DMS79 treated with DMSO at 0.1 percent for 48 hours (cell line): Measurements from ENCODE around the gene FAM234B.
"Not testable (repeated sequence)": the region's sequence is repeated elsewhere in the genome, so short reads cannot be mapped to it uniquely, and the experiment has no call there.

Experiments used
- DNase-seq: peaks from one replicate; lab custom pipeline; 2025; lab: John Stamatoyannopoulos, UW

Gene FAM234B

DNA sequence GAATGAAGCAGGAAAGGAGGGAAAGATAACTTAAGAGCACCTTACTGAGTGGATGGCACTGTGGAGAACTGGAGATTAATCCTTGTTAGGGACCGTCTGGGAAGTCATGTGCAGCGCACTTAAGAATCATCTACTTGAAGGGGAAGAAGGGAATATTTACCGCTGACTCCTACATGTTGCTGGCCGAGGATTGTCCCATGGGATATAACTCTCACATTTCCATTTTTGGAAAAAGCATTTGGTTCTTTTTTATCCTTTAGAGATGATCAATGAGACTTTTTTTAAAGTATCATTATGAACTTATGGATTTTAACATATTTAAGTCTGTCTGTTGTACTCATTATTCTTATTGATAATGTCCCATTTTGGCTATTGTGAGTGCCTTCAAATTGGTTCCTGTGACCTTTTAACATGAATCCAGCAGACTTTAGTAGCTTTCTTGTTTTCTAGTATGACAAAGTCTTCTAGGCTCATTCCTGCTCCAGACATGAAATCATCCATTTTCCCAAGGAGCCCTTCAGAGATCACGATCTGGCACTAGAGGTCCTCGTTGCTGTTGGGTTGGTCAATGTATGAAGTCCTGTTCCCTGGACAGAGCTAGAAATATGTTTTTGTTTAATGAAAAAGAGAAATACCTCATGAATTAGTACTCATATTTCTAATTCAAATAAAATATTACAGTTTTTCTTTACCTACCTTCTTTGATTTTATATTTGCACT, 20.2 kb upstream of the FAM234B start:
- peak; percentile 27 for DNase-seq

DNA sequence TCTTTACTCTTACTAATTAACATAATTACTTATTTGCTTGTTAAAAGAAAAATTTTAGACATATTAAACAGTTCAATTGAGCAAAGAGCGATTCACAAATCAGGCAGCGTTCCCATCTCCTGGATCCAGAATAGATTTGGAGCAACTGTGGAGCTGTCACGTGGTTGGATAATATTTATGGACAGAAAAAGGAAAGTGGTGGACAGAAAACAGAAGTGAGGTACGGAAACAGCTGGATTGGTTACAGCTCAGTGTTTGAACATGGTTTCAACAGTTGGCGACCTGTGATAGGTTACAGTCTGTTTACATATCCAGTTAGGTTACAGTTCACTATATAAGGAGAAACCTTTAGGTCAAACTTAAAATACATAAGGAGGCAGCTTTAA, 19.7 kb upstream of the FAM234B start:
- DNase-seq: no peak

DNA sequence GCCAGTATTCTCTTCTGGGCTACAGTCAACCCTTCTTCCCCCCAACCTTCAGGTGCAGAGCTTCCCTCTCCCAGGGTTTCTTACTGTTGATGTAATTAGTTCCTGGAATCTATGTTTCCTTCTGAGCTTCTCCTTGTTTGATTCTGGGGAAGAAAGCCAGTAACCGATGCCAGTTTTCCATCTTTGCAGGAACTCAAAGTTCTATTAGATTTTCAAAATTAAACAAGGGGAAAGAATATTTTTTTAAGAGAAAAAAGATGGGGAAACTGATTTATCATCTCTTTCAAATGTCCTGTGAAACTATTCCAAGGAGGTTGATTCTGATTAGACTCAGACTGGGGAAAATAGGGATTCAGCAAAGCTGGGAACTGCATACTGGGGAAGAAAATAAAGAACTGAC, 17.9 kb upstream of the FAM234B start:
- no peak for DNase-seq

DNA sequence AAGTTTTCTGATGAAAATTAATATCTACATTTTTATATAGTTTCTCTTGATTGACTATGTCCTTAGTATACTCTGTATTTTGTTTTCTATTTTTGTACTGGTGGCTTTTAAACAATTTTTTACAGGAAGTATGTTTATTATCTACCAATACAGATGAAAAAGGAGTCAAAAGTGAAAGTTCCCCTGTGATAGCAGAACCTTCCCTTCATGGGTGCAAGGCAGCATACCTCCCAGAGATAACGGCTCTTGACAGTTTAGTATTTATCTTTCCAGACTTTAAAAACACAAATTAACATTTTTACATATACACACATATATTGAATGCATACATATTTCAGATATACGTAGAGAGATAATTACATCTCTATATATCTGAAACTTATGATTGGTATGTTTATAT, 17.1 kb upstream of the FAM234B start:
- no peak for DNase-seq

DNA sequence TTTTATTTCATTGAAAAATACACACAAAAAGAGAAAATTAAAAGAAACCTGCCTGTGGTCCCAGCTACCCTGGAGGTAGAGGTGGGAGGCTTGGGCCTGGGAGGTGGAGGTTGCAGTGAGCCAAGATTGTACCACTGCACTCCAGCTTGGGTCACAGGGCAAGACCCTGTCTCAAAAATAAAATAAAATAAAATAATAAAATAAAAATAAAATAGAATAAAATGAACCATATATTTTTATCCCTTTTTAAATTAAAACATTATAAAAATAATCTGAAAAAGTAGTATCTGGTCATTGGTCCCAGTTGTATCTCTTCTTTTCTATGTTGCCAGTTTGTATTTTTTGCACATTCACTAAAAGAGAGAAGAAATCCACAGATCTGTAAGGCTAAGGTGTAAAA, 16.7 kb upstream of the FAM234B start:
- DNase-seq: no peak

DNA sequence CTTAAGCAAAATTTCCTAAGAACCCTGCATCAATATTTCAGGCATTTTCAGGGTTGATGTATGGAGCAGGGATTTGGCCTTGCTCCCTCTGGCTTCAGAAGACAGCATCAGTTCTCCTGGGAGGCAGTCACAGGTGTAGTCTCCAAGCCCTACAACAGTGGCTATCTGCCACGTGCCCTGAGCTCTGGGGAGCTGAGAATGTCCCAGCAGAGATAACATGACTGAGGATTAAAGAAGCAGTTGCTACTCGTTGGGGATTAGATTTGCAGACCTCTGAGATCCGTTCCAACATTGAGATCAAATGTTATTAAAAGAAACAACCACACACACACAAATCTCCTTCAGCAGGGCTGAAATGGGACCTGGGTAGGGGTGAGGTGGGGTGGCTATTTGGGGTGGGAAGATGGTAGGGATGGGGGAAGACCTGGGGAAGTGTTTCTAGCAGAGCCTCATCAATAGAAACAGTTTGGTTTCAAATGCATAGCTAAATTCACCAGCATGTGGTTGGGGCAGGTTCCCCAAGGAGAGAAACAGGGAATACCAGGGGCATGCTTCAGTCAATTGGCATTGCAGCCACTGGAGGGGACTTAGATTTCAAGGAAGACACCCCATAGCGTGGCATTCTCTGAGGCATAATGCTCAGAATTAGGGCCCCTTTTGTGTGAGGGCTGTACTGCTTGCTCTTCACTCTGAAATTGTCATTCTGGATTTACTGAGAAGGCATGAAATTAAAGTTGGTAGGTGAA, 15.2 kb upstream of the FAM234B start:
- no peak for DNase-seq

DNA sequence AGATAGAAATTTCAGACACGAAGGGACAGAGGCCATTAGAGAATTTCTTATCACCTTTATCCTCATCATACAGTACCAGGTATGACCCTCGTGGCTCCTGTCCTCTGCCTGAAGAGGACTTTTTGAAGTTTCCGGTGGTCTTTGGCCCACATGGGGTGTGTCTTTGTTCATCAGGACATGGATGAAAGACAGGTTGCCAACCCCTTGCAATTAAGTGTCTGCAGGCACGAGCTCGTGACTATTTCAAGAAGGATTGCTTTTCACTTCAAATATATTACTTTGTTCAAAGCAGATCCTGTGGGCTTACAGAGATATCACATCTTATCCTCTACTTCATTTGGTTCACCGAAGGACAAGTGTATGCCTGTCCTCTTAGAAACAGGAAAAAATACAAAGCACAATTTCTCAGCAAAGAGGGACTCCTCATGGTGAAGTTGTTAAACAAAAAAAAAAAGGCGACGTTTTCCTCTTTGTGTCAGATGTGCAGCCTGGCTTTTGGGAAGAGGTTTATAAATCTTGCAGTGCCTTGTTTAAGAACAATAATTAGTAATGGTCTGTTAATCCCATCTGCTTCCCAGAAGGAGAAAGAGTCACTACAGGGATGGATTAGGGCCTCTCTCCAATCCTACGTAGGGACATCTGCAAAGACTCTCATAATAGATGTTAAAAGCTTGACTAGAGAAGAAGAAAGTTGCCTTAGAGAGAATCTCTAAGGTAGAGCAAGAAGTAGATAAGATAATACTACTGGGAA, 13.5 kb upstream of the FAM234B start:
- DNase-seq: peak; percentile 78

DNA sequence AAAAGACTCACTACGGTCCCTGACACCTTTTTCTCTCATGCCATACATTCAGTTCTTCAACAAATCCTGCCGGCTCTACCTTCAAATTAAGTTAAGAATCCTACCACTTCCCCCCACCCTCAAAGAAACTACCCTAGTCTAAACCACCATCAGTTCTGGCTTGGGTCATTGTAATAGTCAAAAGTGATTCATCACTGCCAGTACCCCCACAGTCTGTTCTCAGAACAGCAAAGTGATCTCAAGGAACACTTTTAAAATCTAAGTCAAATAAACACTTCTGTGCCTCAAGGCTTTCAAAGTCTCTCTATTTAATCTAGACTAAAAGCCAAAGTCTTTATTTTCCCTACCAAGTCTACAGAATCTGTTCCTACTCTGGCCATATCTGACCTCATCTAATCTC, 12.0 kb upstream of the FAM234B start:
- DNase-seq: no peak

DNA sequence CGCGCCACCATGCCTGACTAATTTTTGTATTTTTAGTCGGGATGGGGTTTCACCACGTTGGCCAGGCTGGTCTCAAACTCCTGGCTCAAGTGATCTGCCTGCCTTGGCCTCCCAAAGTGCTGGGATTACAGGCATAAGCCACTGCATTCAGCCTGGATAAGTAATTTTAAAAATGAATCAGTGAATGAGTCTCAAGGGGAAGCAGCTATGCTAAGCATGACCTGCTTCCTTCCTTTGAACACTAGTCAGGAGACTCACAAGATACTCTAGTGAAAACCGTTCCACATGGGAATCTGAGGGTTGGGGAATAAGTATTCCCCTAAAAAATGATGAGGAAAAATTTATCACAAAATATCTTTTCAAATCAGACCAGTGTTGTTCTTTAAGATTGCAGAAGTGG, 10.7 kb upstream of the FAM234B start:
- DNase-seq: no peak

DNA sequence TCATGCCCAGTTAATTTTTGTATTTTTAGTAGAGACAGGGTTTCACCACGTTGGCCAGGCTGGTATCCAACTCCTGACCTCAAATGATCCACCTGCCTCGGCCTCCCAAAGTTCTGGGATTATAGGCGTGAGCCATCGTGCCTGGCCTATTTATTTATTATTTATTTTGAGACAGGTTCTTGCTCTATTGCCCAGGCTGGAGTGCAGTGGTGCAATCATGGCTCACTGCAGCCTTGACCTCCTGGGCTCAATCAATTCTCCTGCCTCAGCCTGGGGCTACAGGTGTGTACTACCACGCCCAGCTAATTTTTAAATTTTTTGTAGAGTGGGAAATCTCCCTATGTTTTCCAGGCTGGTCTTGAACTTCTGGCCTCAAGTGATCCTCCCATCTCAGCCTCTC, 8.8 kb upstream of the FAM234B start:
- DNase-seq: not testable (repeated sequence)

DNA sequence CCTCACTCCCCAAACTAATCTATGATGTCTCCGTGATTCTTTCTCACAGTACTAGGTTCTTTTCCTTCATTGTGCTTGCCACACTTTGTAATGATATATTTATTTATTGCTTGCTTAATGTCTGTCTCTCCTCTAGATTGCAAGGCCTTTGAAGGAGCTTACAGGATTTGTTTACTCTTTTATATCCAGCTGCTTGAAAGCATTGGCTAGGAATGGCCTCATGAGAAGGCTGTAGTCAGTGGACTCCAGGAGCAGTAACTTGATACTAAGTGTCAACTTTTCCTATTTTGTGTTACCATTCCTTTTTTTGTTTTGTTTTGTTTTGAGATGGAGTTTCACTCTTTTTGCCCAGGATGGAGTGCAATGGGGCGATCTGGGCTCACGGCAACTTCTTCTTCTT, 7.3 kb upstream of the FAM234B start:
- no peak for DNase-seq

DNA sequence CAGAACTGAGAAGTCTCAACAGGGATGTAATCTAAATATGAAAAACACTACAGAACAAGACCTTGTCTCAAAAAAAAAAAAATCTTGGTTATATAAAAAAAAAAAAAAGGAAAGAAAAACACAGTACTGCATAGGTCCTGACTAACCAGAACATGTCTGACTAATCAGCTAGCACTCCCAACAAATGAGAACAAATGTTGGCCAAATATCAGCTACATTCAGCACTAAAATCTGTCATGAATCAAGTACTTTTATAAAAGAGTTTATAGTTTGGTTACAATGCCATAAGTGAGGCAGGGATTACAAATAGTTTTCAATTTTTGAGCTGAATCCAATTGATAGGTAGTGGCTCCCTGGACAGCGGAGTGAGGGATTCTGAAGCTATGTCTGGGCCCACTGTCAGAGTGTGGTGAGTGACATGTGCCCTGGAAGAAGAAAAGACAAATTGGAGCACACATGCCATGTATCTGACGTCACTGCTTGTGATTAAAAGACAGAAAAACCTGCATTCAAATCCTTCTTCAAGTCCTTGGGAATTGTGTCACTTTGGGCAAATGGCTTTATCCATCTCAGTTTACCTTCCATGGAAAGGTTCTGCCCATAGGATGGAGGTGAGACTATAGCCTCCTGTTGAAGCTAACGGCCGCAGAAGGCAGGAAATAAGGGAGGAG, 5.6 kb upstream of the FAM234B start:
- no peak for DNase-seq

DNA sequence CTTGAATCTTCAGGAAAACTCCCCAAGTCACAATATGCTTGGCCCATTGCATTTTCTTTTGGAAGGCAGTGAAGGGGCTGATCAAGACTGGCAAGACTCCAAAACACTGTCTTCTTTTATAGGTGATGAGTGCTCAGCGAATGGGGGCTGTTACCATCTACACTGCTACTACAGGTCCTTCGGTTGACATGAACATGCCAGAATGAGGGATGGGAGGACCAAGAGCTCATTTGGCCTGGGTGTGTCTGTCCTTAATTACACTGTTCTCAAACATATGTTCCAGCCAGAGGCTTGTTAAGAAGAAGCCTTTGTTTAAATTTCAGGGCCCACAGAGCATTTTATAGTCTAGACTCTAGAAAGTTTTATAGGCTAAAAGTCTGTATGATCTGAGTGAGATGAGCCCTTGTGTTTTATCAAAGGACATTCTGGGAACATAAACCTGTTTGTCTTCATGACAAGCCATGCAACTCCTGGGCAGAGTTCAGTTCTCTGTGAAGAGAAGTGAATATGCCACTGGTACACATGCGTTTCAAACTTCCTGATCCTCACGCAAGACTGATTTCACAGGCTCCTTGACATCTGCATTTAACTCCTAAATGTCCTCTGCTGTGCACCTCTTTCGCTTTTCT, 4.7 kb upstream of the FAM234B start:
- peak; percentile 51 for DNase-seq

DNA sequence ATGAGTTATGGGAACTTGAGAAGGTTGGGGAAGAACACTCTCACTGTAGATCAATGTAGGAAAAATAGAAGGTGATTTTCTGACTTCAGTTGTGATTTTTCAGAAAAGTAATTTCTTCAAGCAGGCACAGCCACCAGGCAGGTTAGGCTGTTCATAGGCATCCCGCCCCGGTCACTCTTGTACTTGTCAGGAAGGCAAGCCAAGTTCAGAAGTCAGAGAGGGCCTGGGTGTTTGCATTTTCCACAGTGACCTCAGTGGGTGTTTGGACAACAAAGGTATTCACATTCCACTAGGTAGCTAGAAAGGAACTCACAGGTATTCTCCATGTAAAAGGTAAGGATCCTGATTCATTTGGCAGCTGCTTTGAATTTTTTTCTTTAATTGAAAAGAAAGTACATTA, 3.0 kb upstream of the FAM234B start:
- no peak for DNase-seq

DNA sequence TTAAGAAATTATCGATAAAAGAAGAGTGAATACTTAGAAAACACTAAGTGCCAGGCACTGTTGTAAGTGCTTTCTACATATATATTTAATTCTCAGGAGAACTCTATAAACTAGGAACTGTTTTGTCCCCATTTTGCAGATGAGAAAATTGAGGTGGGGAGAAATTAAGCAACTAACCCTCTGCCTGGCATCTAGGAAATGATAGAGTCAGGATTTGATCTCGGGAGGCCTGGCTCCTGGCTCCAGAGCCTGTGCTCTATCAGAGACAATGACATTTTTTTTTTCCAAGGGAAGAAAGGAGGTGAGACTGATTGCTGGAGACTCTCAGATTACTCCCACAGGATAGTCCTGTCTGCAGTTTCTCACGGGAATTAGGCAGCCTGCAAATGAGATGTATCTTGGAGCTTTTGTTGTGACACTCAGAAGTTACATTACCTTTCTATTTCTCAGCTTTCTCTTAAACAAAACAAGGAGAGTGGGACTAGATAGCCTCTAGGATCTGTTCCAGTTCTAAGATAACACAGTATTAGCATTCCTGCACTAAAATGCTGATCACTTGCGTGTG, 1.4 kb upstream of the FAM234B start:
- DNase-seq: no peak

DNA sequence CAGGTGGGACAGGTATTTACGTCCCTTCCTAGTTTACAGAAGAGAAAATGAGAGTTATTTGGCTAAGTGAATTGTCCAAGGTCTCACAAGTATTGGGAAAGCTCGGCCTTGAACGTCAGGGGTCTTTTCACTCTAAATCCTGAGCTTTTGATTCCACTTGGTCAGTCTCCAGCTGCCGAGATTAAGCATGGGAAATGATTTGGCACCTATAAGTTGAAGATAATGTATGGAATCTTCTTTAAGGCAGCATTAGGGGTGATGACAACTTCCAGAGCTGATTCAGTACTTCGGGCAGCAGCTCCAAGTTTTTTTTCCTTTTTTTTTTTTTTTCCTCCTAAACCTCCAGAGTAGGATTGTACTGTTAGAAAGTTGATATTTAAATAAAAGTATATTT, 722 bp downstream of the FAM234B start:
- no peak for DNase-seq

DNA sequence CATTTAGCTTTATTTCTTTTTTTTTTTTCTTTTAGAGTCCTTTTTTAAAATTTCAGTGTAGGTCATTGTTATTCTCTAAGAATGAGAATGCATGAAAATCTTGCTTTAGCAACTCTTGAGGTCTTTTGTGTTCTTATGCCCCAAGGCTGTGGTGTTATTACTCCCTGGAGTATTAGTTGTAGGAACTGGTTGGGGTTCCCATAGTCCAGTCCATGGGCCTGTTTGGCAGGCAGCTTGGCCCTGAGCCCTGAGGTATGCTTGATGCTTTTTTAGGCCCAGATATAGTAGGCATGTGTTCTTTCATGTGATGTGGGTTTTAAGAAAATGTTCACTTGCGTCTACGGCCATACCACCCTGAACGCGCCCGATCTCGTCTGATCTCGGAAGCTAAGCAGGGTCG, 1.6 kb downstream of the FAM234B start:
- DNase-seq: no peak

DNA sequence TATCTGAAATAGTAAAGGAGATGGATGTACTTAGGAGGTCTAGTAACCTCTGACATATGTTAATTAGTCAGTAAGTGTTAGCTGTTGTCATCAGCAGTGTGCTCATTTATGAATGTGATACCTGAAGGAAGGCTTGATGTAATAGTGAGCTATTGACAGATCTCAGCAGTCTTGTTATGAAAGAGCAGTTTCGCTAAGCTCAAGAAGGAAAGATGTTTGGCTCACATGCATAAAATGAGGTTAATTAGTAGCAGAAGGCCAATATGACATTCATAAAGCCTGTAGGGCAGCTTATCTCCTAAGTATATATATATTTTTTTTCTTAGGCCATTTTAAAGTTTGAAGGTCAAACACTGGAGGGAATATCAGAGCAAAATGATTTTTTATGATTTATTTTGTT, 2.8 kb downstream of the FAM234B start:
- DNase-seq: no peak

DNA sequence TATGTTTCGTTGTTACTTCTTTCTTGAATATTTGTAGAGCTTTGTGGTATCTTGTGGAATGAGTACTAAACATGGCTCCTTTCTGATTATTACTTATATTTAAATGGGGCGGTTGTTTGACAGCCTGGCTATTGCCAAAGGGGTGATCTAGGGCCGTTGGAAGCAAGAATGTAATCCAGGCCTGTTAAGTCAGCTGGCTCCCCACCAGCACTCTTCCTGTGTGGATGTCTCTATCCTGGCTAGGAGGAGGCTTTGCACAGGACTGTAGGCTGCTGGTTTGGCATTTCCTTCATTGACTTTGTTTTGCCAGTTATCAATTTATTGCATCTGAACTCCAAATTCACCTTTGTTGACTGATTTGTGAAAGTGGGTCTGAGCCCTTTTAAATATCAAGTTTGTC, 5.6 kb downstream of the FAM234B start:
- DNase-seq: no peak

DNA sequence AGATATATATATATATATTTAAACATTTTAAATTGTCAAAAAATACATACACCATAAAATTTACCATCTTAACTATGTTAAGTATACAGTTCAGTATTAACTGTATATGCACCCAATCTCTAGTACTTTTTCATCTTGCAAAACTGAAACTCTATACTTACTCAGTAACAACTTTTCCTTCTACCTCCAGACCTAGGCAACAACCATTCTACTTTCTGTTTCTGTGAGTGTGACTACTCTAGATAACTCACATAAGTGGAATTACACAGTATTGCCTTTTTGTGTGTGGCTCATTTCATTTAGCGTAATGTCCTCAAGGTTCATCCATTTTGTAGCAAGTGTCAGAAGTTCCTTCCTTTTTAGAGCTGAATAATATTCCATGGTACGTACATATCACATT, 8.2 kb downstream of the FAM234B start:
- DNase-seq: no peak

DNA sequence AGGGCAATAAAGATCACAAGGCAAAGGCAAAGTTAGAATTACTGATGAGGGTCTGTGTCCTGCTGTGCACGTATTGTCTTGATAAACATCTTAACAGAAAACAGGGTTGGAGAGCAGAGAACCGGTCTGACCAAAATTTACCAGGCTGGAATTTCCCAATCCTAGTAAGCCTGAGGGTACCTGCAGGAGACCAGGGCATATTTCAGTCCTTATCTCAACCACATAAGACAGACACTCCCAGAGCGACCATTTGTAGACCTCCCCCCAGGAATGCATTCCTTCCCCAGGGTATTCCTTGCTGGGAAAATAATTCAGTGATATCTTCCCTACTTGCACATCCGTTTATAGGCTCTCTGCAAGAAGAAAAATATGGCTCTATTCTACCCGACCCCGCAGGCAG, 9.4 kb downstream of the FAM234B start:
- DNase-seq: not testable (repeated sequence)

DNA sequence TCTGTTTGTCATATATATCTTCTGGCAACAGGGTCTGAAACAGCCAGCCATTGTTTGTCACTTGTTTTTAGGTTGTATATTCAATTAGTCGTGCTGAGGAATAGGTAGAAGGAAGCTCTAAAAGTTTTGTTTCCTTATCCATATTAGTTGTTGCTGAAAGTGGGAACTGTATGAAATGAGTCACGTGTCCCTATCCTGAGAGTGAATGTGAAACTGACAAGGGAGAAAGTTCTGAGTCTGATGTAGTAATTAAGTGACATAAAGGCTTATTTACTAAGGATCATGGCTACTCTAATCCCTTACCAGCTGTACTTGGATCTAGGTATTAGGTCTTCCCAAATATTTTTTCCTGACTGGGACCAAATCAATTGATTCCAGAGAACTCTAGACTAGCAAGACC, 16.4 kb downstream of the FAM234B start:
- no peak for DNase-seq
